HEK293T (cell line): Measurements from ENCODE around the gene PRDM11.

ENCODE experiments used
- FOXK2 ChIP-seq: fragments of 450-650 bp; IDR thresholded peaks from 2 replicates; pipeline ENCODE4 v1.6.1; 2016; ENCODE audit warnings: mild to moderate bottlenecking
- SP1 ChIP-seq: fragments of 450-650 bp; IDR thresholded peaks from 2 replicates; pipeline ENCODE4 v1.6.1; 2017
- TF ChIP-seq, protein P1 (sequence below): fragments of 450-650 bp; IDR thresholded peaks from 2 replicates; pipeline ENCODE4 v1.6.1; 2016

DNA sequence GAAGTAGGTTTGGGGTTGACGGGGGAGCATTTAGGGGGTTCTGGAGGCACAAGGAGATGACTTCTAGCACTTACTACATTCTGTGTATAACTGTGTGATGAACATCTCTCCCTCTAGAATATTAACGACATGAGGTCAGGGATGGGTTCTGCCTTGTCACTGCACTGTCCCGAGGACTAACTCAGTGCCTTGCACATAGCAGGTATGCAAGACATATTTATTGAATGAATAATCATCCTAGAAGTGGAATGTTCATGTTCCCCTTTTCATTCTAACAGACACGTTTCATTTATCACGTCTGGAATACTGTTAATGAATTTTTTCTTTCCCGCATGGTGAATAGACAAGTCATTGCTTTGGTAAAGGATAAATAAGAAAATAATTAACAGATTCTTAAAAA is 127.1 kb downstream of the PRDM11 start:
- TF ChIP-seq, protein P1, sequence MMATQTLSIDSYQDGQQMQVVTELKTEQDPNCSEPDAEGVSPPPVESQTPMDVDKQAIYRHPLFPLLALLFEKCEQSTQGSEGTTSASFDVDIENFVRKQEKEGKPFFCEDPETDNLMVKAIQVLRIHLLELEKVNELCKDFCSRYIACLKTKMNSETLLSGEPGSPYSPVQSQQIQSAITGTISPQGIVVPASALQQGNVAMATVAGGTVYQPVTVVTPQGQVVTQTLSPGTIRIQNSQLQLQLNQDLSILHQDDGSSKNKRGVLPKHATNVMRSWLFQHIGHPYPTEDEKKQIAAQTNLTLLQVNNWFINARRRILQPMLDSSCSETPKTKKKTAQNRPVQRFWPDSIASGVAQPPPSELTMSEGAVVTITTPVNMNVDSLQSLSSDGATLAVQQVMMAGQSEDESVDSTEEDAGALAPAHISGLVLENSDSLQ, result no peak
- no peak for TF ChIP-seq SP1
- no peak for TF ChIP-seq FOXK2
